Gastrocnemius medialis (tissue), 4 donors: ENCODE data around the gene MTMR4.

Experiments
- POLR2A ChIP-seq, 2 donors: fragments of 450-650 bp; IDR thresholded peaks; one replicate each; pipeline ENCODE4 v1.6.1; 2017; ENCODE audit warnings: antibody characterized with exemption in 2 of 2, mild to moderate bottlenecking in 2 of 2, moderate library complexity in 2 of 2
- TF ChIP-seq, protein P1 (sequence below), 5 experiments: fragments of 450-650 bp in 3 of 5; fragments of 200-600 bp in 2 of 5; sonication (generic) in 2 of 5; IDR thresholded peaks in 4 of 5; conservative IDR thresholded peaks in 1 of 5; 1 replicate in 4 of 5; 2 replicates in 1 of 5; pipeline ENCODE4 v1.5.1; 2016 to 2019; ENCODE audit warnings: antibody characterized with exemption in 5 of 5, mild to moderate bottlenecking in 3 of 5, moderate library complexity in 3 of 5

DNA sequence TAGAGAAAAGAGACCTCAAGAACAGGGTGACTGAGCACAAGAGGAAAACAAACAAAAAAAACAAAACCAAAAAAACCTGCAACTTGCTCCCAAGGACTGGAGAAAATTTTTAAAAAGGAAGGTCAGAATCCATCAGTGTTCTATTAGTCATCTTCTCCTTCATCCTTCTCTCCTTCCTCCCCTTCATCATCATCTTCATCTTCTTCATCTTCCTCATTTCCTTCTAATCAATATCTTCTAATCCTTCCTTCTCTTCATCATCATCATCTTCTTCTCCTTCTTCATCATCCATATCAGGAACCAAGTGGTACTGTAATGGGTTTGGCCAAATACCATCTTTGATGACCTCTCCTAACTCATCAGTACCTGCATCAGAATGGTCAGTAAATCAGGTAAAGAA lies 38.5 kb downstream of the MTMR4 start:
- TF ChIP-seq, protein P1, sequence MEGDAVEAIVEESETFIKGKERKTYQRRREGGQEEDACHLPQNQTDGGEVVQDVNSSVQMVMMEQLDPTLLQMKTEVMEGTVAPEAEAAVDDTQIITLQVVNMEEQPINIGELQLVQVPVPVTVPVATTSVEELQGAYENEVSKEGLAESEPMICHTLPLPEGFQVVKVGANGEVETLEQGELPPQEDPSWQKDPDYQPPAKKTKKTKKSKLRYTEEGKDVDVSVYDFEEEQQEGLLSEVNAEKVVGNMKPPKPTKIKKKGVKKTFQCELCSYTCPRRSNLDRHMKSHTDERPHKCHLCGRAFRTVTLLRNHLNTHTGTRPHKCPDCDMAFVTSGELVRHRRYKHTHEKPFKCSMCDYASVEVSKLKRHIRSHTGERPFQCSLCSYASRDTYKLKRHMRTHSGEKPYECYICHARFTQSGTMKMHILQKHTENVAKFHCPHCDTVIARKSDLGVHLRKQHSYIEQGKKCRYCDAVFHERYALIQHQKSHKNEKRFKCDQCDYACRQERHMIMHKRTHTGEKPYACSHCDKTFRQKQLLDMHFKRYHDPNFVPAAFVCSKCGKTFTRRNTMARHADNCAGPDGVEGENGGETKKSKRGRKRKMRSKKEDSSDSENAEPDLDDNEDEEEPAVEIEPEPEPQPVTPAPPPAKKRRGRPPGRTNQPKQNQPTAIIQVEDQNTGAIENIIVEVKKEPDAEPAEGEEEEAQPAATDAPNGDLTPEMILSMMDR (IDR thresholded peaks at IDR 0.05 in 4 of 5, conservative IDR thresholded peaks at IDR 0.05 in 1 of 5), result no peak
- TF ChIP-seq POLR2A (IDR thresholded peaks at IDR 0.05), result no peak
